Neural progenitor cell (in vitro differentiated cells): ENCODE results near the gene THBD.
"Not testable (repeated sequence)": the region's sequence is repeated elsewhere in the genome, so short reads cannot be mapped to it uniquely, and the experiment has no call there.

ENCODE experiments used
- EZH2phosphoT487 ChIP-seq: fragments of 200-600 bp; sonication (generic); IDR thresholded peaks from 2 replicates; pipeline ENCODE4 v1.6.1; 2017; ENCODE audit warnings: antibody characterized with exemption
- TF ChIP-seq, protein P1 (sequence below): fragments of 200-600 bp; sonication (generic); IDR thresholded peaks from 2 replicates; pipeline ENCODE4 v1.5.1; 2017; ENCODE audit warnings: antibody characterized with exemption, mild to moderate bottlenecking

DNA sequence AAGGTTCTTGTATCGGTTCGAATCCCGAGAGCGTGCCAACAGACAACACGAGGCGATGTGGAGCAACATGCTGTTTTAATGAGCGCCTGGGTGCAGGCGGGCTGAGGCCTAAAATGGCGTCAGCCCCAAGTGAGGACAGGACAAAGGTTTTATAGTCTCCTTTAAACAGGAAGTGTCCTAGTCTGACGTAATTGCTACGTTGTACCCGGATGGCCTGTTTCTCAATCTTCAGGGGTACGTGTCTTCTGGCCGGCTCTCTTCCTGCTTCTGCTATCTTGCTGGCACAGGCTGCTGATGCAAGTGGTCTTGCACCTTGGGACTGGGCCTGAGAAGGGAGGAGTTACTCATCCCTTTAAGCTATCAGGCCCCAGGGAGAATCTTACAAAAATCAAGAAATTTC is 24.0 kb downstream of the THBD start:
- TF ChIP-seq, protein P1, sequence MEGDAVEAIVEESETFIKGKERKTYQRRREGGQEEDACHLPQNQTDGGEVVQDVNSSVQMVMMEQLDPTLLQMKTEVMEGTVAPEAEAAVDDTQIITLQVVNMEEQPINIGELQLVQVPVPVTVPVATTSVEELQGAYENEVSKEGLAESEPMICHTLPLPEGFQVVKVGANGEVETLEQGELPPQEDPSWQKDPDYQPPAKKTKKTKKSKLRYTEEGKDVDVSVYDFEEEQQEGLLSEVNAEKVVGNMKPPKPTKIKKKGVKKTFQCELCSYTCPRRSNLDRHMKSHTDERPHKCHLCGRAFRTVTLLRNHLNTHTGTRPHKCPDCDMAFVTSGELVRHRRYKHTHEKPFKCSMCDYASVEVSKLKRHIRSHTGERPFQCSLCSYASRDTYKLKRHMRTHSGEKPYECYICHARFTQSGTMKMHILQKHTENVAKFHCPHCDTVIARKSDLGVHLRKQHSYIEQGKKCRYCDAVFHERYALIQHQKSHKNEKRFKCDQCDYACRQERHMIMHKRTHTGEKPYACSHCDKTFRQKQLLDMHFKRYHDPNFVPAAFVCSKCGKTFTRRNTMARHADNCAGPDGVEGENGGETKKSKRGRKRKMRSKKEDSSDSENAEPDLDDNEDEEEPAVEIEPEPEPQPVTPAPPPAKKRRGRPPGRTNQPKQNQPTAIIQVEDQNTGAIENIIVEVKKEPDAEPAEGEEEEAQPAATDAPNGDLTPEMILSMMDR: not testable (repeated sequence)
- not testable (repeated sequence) for TF ChIP-seq EZH2phosphoT487
